HepG2 (cell line): ENCODE results near the gene NEU1. TPM values are rescaled to one million over a fixed set of nuclear protein-coding genes. Genes with fewer than 3 reads are reported as not detected.

Experiments
- ATAC-seq: fragments of 200-7000 bp; cut with Tn5 transposase; 3 replicates; pipeline ENCODE4 v1.9.1; 2020; ENCODE audit warnings: mild to moderate bottlenecking, moderate library complexity
- BruUV-seq: library from RNA; stranded (reverse); fragments of 400-500 nt; replicated peaks from 2 replicates; lab custom pipeline; 2021; lab: Mats Ljungman, UMichigan
- CTCF ChIA-PET: fragments of 300-600 bp; formaldehyde crosslinking; extraction: SDS; loops from one replicate; lab custom pipeline; 2021; ENCODE audit warnings: low total read pairs, inconsistent platforms, low intra/inter-chr PET ratio; lab: Yijun Ruan, JAX
- POLR2A ChIA-PET: fragments of 350-600 bp; sonication (Branson Sonifier 250); formaldehyde crosslinking; loops from one replicate; lab custom pipeline; 2020; ENCODE audit warnings: antibody characterized with exemption, inconsistent platforms; lab: Yijun Ruan, JAX
- DNase-seq: peaks from one replicate; pipeline ENCODE4 v3.0.0-alpha.2; 2015; ENCODE audit warnings: low spot score
- FAIRE-seq: peaks from 3 replicates; lab custom pipeline; 2011; peaks lifted over from hg19 to GRCh38; lab: Jason Lieb, UNC
- H2AFZ ChIP-seq: one replicate; pipeline ENCODE4 v1.6.1; 2011; ENCODE audit warnings: low read length, inconsistent platforms
- H3K27ac ChIP-seq: fragments of 300-600 bp; 3 replicates; pipeline ENCODE4 v1.8.0; 2011; ENCODE audit warnings: mixed run types, mild to moderate bottlenecking, mixed read lengths, low read length, inconsistent platforms; ENCODE audit not compliant: insufficient read depth; ENCODE audit errors: extremely low read length
- H3K27me3 ChIP-seq, 2 experiments: fragments of 200-600 bp in 1 of 2; 2 replicates in 1 of 2; 3 replicates in 1 of 2; pipeline versions ENCODE4 v1.6.0 to v1.8.0; 2011; ENCODE audit warnings: low read length in 2 of 2, mild to moderate bottlenecking in 2 of 2, moderate library complexity in 2 of 2, inconsistent platforms in 1 of 2; ENCODE audit not compliant: insufficient read depth in 2 of 2, control insufficient read depth in 1 of 2
- H3K36me3 ChIP-seq, 2 experiments: fragments of 200-600 bp in 1 of 2; replicated peaks in 1 of 2; 2 replicates in 1 of 2; 3 replicates in 1 of 2; pipeline versions ENCODE4 v1.5.1 to v1.8.0; 2011; ENCODE audit warnings: low read length in 2 of 2, inconsistent platforms in 1 of 2; ENCODE audit not compliant: insufficient read depth in 2 of 2, control insufficient read depth in 1 of 2
- H3K4me1 ChIP-seq: 2 replicates; pipeline ENCODE4 v1.5.1; 2012; ENCODE audit warnings: low read length, inconsistent platforms; ENCODE audit not compliant: insufficient read depth
- H3K4me2 ChIP-seq: 2 replicates; pipeline ENCODE4 v1.6.0; 2011; ENCODE audit warnings: low read depth, low read length, inconsistent platforms
- H3K4me3 ChIP-seq, 3 experiments: fragments of 200-600 bp in 1 of 3; sonication (generic), shearing (Covaris generic) in 1 of 3; replicated peaks in 1 of 3; 2 replicates each; pipeline ENCODE4 v1.5.1; 2011 to 2016; ENCODE audit warnings: low read length in 3 of 3, inconsistent platforms in 2 of 3, low read depth in 2 of 3, mild to moderate bottlenecking in 2 of 3, control low read depth in 1 of 3, mixed read lengths in 1 of 3; ENCODE audit not compliant: insufficient read depth in 1 of 3
- H3K79me2 ChIP-seq: one replicate; pipeline ENCODE4 v1.6.1; 2011; ENCODE audit warnings: low read length, inconsistent platforms; ENCODE audit not compliant: insufficient read depth
- H3K9ac ChIP-seq: 2 replicates; pipeline ENCODE4 v1.6.0; 2011; ENCODE audit warnings: mild to moderate bottlenecking, low read depth, low read length, inconsistent platforms; ENCODE audit not compliant: insufficient read depth
- H3K9me3 ChIP-seq: 2 replicates; pipeline ENCODE4 v1.5.1; 2012; ENCODE audit warnings: mild to moderate bottlenecking, low read length
- H4K20me1 ChIP-seq: 2 replicates; pipeline ENCODE4 v1.6.0; 2011; ENCODE audit warnings: inconsistent platforms, mild to moderate bottlenecking, low read length, moderate library complexity; ENCODE audit not compliant: insufficient read depth
- ATF7-NPFF ChIP-seq: sonication (generic); formaldehyde crosslinking; IDR thresholded peaks from 2 replicates; pipeline ENCODE4 v1.8.1; 2023; ENCODE audit warnings: mild to moderate bottlenecking, low read depth, missing genetic modification reagents, moderate library complexity
- GATAD1 ChIP-seq: IDR thresholded peaks from 2 replicates; pipeline ENCODE4 v1.6.1; 2016; ENCODE audit warnings: missing genetic modification reagents, missing compliant biosample characterization
- JUND ChIP-seq: sonication (generic); formaldehyde crosslinking; IDR thresholded peaks from 2 replicates; pipeline ENCODE4 v1.8.0; 2022; ENCODE audit warnings: mild to moderate bottlenecking, missing genetic modification reagents
- MXI1 ChIP-seq: IDR thresholded peaks from 3 replicates; pipeline ENCODE4 v1.6.1; 2012; ENCODE audit warnings: low read depth, low read length, inconsistent platforms, borderline replicate concordance
- NFIB ChIP-seq: sonication (generic); formaldehyde crosslinking; IDR thresholded peaks from 2 replicates; pipeline ENCODE4 v1.9.0; 2021; ENCODE audit warnings: missing genetic modification reagents, mild to moderate bottlenecking, borderline replicate concordance
- SNAPC2 ChIP-seq: sonication (generic); formaldehyde crosslinking; IDR thresholded peaks from 2 replicates; pipeline ENCODE4 v1.8.1; 2022; ENCODE audit warnings: mild to moderate bottlenecking, missing genetic modification reagents
- ZBTB8A ChIP-seq: sonication (generic); formaldehyde crosslinking; IDR thresholded peaks from 2 replicates; pipeline ENCODE4 v1.4.0; 2020; ENCODE audit warnings: mild to moderate bottlenecking, low read depth, missing genetic modification reagents, borderline replicate concordance
- ZNF382 ChIP-seq: sonication (generic); formaldehyde crosslinking; IDR thresholded peaks from 2 replicates; pipeline ENCODE4 v1.5.0; 2020; ENCODE audit warnings: missing genetic modification reagents, mild to moderate bottlenecking, borderline replicate concordance
- ZNF563 ChIP-seq: sonication (generic); formaldehyde crosslinking; IDR thresholded peaks from 2 replicates; pipeline ENCODE4 v1.8.0; 2022; ENCODE audit warnings: mild to moderate bottlenecking, moderate library complexity, missing genetic modification reagents
- ZNF615 ChIP-seq: sonication (generic); formaldehyde crosslinking; IDR thresholded peaks from 2 replicates; pipeline ENCODE4 v1.5.0; 2020; ENCODE audit warnings: mild to moderate bottlenecking, missing genetic modification reagents, borderline replicate concordance
- ZNF660 ChIP-seq: sonication (generic); formaldehyde crosslinking; IDR thresholded peaks from 2 replicates; pipeline ENCODE4 v1.5.1; 2020; ENCODE audit warnings: mild to moderate bottlenecking, low read depth, missing genetic modification reagents, borderline replicate concordance
- ZNF761 ChIP-seq: sonication (generic); formaldehyde crosslinking; conservative IDR thresholded peaks from 2 replicates; pipeline ENCODE4 v1.4.0; 2020; ENCODE audit warnings: mild to moderate bottlenecking, missing genetic modification reagents
- ZNF770 ChIP-seq: sonication (generic); formaldehyde crosslinking; IDR thresholded peaks from 2 replicates; pipeline ENCODE4 v1.5.0; 2020; ENCODE audit warnings: mild to moderate bottlenecking, missing genetic modification reagents
- ZNF782 ChIP-seq: sonication (generic); formaldehyde crosslinking; IDR thresholded peaks from 2 replicates; pipeline ENCODE4 v1.4.0; 2020; ENCODE audit warnings: missing genetic modification reagents, mild to moderate bottlenecking, borderline replicate concordance
- ZSCAN29 ChIP-seq: sonication (generic); formaldehyde crosslinking; conservative IDR thresholded peaks from 2 replicates; pipeline ENCODE4 v1.4.0; 2020; ENCODE audit warnings: mild to moderate bottlenecking, missing genetic modification reagents
- ZZZ3 ChIP-seq: sonication (generic); formaldehyde crosslinking; IDR thresholded peaks from 2 replicates; pipeline ENCODE4 v1.4.0; 2020; ENCODE audit warnings: missing genetic modification reagents, mild to moderate bottlenecking, borderline replicate concordance
- WGBS: methylation state at CpG from one replicate; pipeline ENCODE4 v1.1.6; 2017; ENCODE audit warnings: low lambda C conversion rate; 5-methylcytosine and 5-hydroxymethylcytosine counted together
- in situ Hi-C: cut with HindIII; loops from 2 replicates; pipeline ENCODE4 v1.10.0; 2017; ENCODE audit warnings: low pct_unique_long_range_greater_than_20kb; ENCODE audit not compliant: extremely low pct_ligation_motif_present
- intact Hi-C: fragments of 100-400 bp; cut with micrococcal nuclease; formaldehyde crosslinking; loops from one replicate; pipeline ENCODE4 v1.10.0; 2022; ENCODE audit not compliant: unreplicated experiment
- polyA plus RNA-seq, 8 experiments: library from polyadenylated mRNA; depleted of rRNA in 3 of 8; stranded (reverse) in 7 of 8; unstranded in 1 of 8; fragments of >200 nt; fragmentation: Illumina TruSeq in 4 of 8; extraction: Trizol in 4 of 8; gene quantifications; 2 replicates each; pipeline versions ENCODE4 v1.2.1 to v1.2.3, GENCODE V29; 2011 to 2016; ENCODE audit warnings: low read depth in 4 of 8, missing spikeins in 1 of 8, mixed read lengths in 1 of 8; ENCODE audit not compliant: insufficient read depth in 1 of 8
- total RNA-seq, 5 experiments: library from RNA; depleted of rRNA; stranded (reverse); fragments of >200 nt; fragmentation: Illumina TruSeq; extraction: Trizol; gene quantifications; 2 replicates each; pipeline ENCODE4 v1.2.3, GENCODE V29; 2016; ENCODE audit warnings: low read depth in 1 of 5
- TF ChIP-seq, protein P1 (sequence below): IDR thresholded peaks from 2 replicates; pipeline ENCODE4 v1.6.1; 2016; ENCODE audit warnings: low read depth

The NEU1 gene
- total and polyA plus RNA-seq, 2 of the 13 experiments (the other 11 are each of a cell fraction or from before 2014, with no cell fraction given): 215 to 297 TPM

DNA sequence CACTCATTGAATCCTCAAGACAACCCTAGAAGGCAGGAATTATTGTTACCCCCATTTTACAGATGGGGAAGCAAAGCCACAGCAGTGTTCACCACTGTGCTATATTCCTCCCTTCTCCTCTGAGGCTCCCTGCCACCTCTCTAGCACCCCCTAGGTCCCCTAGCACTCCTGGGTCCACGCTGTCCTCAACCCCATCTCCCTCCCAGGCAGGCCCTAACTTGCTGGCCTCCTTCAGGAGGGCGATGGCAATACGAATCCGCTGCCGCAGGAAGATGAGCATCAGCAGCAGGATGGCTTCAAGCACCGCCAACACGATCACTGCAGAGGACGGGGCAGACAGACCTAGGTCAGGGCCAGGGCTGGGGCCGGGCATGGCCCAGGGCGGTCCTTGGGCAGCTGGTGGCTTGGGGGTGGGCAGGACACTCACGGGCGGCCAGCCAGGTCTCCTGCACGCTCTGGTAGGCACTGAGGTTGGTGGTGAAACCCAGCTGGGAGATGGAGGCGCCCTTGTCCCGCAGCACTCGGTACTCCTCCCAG lies 7.8 kb upstream of the NEU1 start (continued):
- TF ChIP-seq SNAPC2 (CRISPR knock-in tag) (no peak), MXI1 (0 out of 3 replicates have a peak, but pooled peaks have one; percentile 9), ZNF761 (CRISPR knock-in tag) (0 out of 2 replicates have a peak, but pooled peaks have one; percentile 47), NFIB (CRISPR knock-in tag) (no peak), ZSCAN29 (CRISPR knock-in tag) (0 out of 2 replicates have a peak, but pooled peaks have one; percentile 43)

GRCh38 chr6:31869343-31869742 lies 6.7 kb upstream of the NEU1 start:
- no peaks in the 10 kb centered on the region for H3K9me3 ChIP-seq
- H3K79me2 ChIP-seq: peaks cover 6% of the 10 kb centered on the region
- in situ Hi-C loops (no loop called here), intact Hi-C loops (no loop called here)
- no peak overlapping the region for H3K4me2 ChIP-seq
- no peak overlapping the region for H3K27ac ChIP-seq
- H2AFZ ChIP-seq: no peak overlapping the region
- DNase-seq (no peak), ATAC-seq (no peak), FAIRE-seq (no peak)
- H3K36me3 ChIP-seq: no peaks in the 10 kb centered on the region
- POLR2A ChIA-PET: no interaction called here
- WGBS: 80% methylated on average over 8 of the region's 8 CpGs
- CTCF ChIA-PET: no interaction called here
- no peak overlapping the region for H3K9ac ChIP-seq
- H3K4me3 ChIP-seq: no peak overlapping the region
- BruUV-seq: no TSS peak
- H3K27me3 ChIP-seq: no peaks in the 10 kb centered on the region
- no peaks in the 10 kb centered on the region for H4K20me1 ChIP-seq
- H3K4me1 ChIP-seq: peaks cover 59% of the 10 kb centered on the region
- TF ChIP-seq GATAD1 (CRISPR knock-in tag): no peak
- TF ChIP-seq ZNF563 (CRISPR knock-in tag): no peak
- TF ChIP-seq ZNF782: no peak
- no peak for TF ChIP-seq ZNF615 (CRISPR knock-in tag)
- TF ChIP-seq JUND (CRISPR knock-in tag): no peak
- TF ChIP-seq ZNF660 (CRISPR knock-in tag): no peak
- TF ChIP-seq ZNF382 (CRISPR knock-in tag): no peak
- no peak for TF ChIP-seq ZZZ3 (CRISPR knock-in tag)
- TF ChIP-seq, protein P1, sequence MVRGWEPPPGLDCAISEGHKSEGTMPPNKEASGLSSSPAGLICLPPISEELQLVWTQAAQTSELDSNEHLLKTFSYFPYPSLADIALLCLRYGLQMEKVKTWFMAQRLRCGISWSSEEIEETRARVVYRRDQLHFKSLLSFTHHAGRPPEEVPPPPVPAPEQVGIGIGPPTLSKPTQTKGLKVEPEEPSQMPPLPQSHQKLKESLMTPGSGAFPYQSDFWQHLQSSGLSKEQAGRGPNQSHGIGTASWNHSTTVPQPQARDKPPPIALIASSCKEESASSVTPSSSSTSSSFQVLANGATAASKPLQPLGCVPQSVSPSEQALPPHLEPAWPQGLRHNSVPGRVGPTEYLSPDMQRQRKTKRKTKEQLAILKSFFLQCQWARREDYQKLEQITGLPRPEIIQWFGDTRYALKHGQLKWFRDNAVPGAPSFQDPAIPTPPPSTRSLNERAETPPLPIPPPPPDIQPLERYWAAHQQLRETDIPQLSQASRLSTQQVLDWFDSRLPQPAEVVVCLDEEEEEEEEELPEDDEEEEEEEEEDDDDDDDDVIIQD (CRISPR knock-in tag): no peak
- no peak for TF ChIP-seq ZNF770 (CRISPR knock-in tag)
- TF ChIP-seq ATF7-NPFF (CRISPR knock-in tag): no peak
- no peak for TF ChIP-seq ZBTB8A (CRISPR knock-in tag)
